Neural cell (in vitro differentiated cells): ENCODE data around the gene SOX5. TPM values are rescaled to one million over a fixed set of nuclear protein-coding genes. Genes with fewer than 3 reads are reported as not detected.

Source experiments
- H2AFZ ChIP-seq: fragments of 200-600, 300-800 bp; sonication (generic), shearing (Covaris generic); 2 replicates; pipeline ENCODE4 v1.6.0; 2014; ENCODE audit warnings: low read depth, mild to moderate bottlenecking, antibody characterized with exemption, low read length, moderate library complexity
- H3F3A ChIP-seq: fragments of 200-600 bp; shearing (Covaris generic); 2 replicates; pipeline ENCODE4 v1.6.1; 2016; ENCODE audit warnings: mild to moderate bottlenecking, moderate library complexity, mixed read lengths, antibody characterized with exemption, low read length; ENCODE audit not compliant: insufficient read depth, poor library complexity, severe bottlenecking
- H3K27ac ChIP-seq: fragments of 200-600, 300-800 bp; sonication (generic), shearing (Covaris generic); 2 replicates; pipeline ENCODE4 v1.5.1; 2014; ENCODE audit warnings: mild to moderate bottlenecking, low read length, moderate library complexity
- H3K27me3 ChIP-seq: fragments of 300-800, 200-600 bp; sonication (generic), shearing (Covaris generic); 2 replicates; pipeline ENCODE4 v1.6.0; 2014; ENCODE audit warnings: mild to moderate bottlenecking, low read depth, low read length, moderate library complexity; ENCODE audit not compliant: insufficient read depth
- H3K36me3 ChIP-seq: fragments of 300-800, 200-600 bp; sonication (generic), shearing (Covaris generic); 2 replicates; pipeline ENCODE4 v1.5.1; 2014; ENCODE audit warnings: mild to moderate bottlenecking, antibody characterized with exemption, low read length, moderate library complexity; ENCODE audit not compliant: insufficient read depth
- H3K4me2 ChIP-seq: fragments of 300-800, 200-600 bp; sonication (generic), shearing (Covaris generic); 2 replicates; pipeline ENCODE4 v1.6.0; 2014; ENCODE audit warnings: mild to moderate bottlenecking, low read length
- H3K4me3 ChIP-seq: fragments of 300-800, 200-600 bp; sonication (generic), shearing (Covaris generic); 2 replicates; pipeline ENCODE4 v1.5.1; 2014; ENCODE audit warnings: mild to moderate bottlenecking, low read length, moderate library complexity
- H3K79me2 ChIP-seq: fragments of 200-600 bp; shearing (Covaris generic); replicated peaks from 2 replicates; pipeline ENCODE4 v1.6.0; 2014; ENCODE audit warnings: mild to moderate bottlenecking, low read length, moderate library complexity; ENCODE audit not compliant: insufficient read depth
- H3K9ac ChIP-seq: fragments of 300-800, 200-600 bp; sonication (generic), shearing (Covaris generic); 2 replicates; pipeline ENCODE4 v1.6.1; 2016; ENCODE audit warnings: mild to moderate bottlenecking, low read length, mixed read lengths
- H3K9me2 ChIP-seq: fragments of 200-600 bp; shearing (Covaris generic); 2 replicates; pipeline ENCODE4 v1.6.1; 2016; ENCODE audit warnings: mild to moderate bottlenecking, low read length, mixed read lengths; ENCODE audit not compliant: insufficient read depth
- H3K9me3 ChIP-seq: fragments of 200-600, 300-800 bp; sonication (generic), shearing (Covaris generic); 2 replicates; pipeline ENCODE4 v1.6.1; 2016; ENCODE audit warnings: mild to moderate bottlenecking, mixed run types, low read length, moderate library complexity, mixed read lengths
- H4K20me1 ChIP-seq: fragments of 200-600 bp; shearing (Covaris generic); 2 replicates; pipeline ENCODE4 v1.6.1; 2016; ENCODE audit warnings: mild to moderate bottlenecking, mixed run types; ENCODE audit not compliant: insufficient read depth
- EP300 ChIP-seq: fragments of 450-650 bp; conservative IDR thresholded peaks from 2 replicates; pipeline ENCODE4 v1.6.1; 2014; ENCODE audit warnings: antibody characterized with exemption, mild to moderate bottlenecking, moderate library complexity; ENCODE audit not compliant: poor library complexity, severe bottlenecking
- EZH2 ChIP-seq: fragments of 200-600, 300-800 bp; shearing (Covaris generic), sonication (generic); IDR thresholded peaks from 2 replicates; pipeline ENCODE4 v1.6.1; 2014; ENCODE audit warnings: antibody characterized with exemption, low read length, borderline replicate concordance, mild to moderate bottlenecking; ENCODE audit not compliant: insufficient read depth, poor library complexity, severe bottlenecking
- MXI1 ChIP-seq: fragments of 450-650 bp; conservative IDR thresholded peaks from 2 replicates; pipeline ENCODE4 v1.6.1; 2014; ENCODE audit warnings: antibody characterized with exemption, mild to moderate bottlenecking; ENCODE audit not compliant: poor library complexity, severe bottlenecking
- POLR2AphosphoS5 ChIP-seq: IDR thresholded peaks from 2 replicates; pipeline ENCODE4 v1.6.1; 2012
- RAD21 ChIP-seq: fragments of 450-650 bp; conservative IDR thresholded peaks from 2 replicates; pipeline ENCODE4 v1.6.1; 2014; ENCODE audit warnings: antibody characterized with exemption, mild to moderate bottlenecking, moderate library complexity
- SMC3 ChIP-seq: fragments of 450-650 bp; conservative IDR thresholded peaks from 2 replicates; pipeline ENCODE4 v1.6.1; 2014; ENCODE audit warnings: antibody characterized with exemption, mild to moderate bottlenecking, moderate library complexity; ENCODE audit not compliant: poor library complexity
- TAF1 ChIP-seq: IDR thresholded peaks from 2 replicates; pipeline ENCODE4 v1.6.1; 2012; ENCODE audit warnings: low read depth
- polyA plus RNA-seq: library from polyadenylated mRNA; depleted of rRNA; stranded (reverse); fragments of >200 nt; gene quantifications from 2 replicates; pipeline ENCODE4 v1.2.3, GENCODE V29; 2014
- TF ChIP-seq, protein P1 (sequence below): IDR thresholded peaks from 2 replicates; pipeline ENCODE4 v1.6.1; 2012; ENCODE audit warnings: borderline replicate concordance
- TF ChIP-seq, protein P2 (sequence below): fragments of 450-650 bp; IDR thresholded peaks from 2 replicates; pipeline ENCODE4 v1.5.1; 2014; ENCODE audit warnings: antibody characterized with exemption, mild to moderate bottlenecking, moderate library complexity; ENCODE audit not compliant: poor library complexity, severe bottlenecking

The SOX5 gene
- polyA plus RNA-seq, 1 donor from 2014 or later, result 1.8 TPM

DNA sequence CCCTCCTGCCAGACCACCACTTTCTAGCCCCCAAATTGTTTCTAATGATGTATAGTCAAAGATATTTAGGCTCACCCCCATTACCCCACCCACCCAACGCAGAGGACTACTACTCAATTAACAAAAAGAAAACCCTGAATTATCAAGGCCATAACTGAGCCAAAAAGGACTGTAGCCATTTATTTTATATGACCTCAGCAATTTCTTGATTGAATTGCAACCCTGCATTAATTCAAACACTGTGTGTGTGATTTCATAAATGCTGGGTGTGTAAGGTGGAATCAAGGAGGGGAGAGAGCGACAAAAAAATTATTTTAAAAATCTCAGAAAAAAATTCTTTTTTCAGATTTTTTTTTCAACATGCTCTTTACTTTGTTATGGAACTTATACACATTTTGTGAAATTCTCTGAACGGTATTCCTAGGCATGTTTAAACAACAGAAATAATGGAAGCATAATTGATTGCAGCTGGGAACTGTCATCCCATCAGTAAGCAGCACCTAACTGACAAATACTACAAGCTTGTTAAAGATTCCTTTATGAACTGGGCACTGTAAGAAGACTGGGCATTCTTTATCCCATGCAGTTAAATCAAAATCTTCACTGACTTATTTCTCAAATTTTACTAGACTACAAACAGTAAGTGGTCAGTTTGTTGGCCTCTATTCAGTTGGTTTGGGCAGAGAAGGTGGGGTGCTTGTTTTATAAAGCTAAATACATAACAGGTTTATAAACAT, 179.1 kb downstream of the SOX5 start:
- Histone ChIP-seq H2AFZ (no peak overlapping the region), H3K9ac (no peak overlapping the region), H3K4me2 (no peak overlapping the region), H3K79me2 (peaks cover 8% of the 10 kb centered on the region), H4K20me1 (no peaks in the 10 kb centered on the region), H3K27ac (no peak overlapping the region), H3K27me3 (no peaks in the 10 kb centered on the region), H3K36me3 (no peaks in the 10 kb centered on the region), H3K9me2 (no peaks in the 10 kb centered on the region), H3F3A (no peaks in the 10 kb centered on the region), H3K4me3 (no peak overlapping the region), H3K9me3 (no peaks in the 10 kb centered on the region)
- no peak for TF ChIP-seq POLR2AphosphoS5
- no peak for TF ChIP-seq RAD21
- no peak for TF ChIP-seq SMC3
- TF ChIP-seq TAF1, result no peak
- no peak for TF ChIP-seq MXI1
- TF ChIP-seq EP300, result no peak
- TF ChIP-seq, protein P1, sequence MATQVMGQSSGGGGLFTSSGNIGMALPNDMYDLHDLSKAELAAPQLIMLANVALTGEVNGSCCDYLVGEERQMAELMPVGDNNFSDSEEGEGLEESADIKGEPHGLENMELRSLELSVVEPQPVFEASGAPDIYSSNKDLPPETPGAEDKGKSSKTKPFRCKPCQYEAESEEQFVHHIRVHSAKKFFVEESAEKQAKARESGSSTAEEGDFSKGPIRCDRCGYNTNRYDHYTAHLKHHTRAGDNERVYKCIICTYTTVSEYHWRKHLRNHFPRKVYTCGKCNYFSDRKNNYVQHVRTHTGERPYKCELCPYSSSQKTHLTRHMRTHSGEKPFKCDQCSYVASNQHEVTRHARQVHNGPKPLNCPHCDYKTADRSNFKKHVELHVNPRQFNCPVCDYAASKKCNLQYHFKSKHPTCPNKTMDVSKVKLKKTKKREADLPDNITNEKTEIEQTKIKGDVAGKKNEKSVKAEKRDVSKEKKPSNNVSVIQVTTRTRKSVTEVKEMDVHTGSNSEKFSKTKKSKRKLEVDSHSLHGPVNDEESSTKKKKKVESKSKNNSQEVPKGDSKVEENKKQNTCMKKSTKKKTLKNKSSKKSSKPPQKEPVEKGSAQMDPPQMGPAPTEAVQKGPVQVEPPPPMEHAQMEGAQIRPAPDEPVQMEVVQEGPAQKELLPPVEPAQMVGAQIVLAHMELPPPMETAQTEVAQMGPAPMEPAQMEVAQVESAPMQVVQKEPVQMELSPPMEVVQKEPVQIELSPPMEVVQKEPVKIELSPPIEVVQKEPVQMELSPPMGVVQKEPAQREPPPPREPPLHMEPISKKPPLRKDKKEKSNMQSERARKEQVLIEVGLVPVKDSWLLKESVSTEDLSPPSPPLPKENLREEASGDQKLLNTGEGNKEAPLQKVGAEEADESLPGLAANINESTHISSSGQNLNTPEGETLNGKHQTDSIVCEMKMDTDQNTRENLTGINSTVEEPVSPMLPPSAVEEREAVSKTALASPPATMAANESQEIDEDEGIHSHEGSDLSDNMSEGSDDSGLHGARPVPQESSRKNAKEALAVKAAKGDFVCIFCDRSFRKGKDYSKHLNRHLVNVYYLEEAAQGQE, result no peak
- TF ChIP-seq, protein P2, sequence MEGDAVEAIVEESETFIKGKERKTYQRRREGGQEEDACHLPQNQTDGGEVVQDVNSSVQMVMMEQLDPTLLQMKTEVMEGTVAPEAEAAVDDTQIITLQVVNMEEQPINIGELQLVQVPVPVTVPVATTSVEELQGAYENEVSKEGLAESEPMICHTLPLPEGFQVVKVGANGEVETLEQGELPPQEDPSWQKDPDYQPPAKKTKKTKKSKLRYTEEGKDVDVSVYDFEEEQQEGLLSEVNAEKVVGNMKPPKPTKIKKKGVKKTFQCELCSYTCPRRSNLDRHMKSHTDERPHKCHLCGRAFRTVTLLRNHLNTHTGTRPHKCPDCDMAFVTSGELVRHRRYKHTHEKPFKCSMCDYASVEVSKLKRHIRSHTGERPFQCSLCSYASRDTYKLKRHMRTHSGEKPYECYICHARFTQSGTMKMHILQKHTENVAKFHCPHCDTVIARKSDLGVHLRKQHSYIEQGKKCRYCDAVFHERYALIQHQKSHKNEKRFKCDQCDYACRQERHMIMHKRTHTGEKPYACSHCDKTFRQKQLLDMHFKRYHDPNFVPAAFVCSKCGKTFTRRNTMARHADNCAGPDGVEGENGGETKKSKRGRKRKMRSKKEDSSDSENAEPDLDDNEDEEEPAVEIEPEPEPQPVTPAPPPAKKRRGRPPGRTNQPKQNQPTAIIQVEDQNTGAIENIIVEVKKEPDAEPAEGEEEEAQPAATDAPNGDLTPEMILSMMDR, result no peak
- TF ChIP-seq EZH2, result no peak

DNA sequence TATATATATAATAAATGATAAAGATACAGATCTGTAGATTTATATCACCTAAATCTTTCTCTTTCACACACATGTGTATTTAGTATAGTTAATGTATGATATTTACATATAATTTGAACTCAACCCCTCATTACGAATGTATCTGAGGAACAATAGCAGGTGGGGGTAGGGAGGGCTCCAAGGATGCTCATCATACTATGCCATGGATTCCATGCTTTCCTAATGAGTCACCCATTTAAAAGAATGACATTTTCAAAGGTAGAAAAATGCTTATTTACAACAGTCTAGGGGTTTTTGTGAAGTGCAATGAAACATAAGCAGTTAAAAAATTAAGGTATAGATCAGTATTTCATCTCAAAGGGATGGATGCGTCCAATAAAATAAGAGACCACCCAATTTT, 181.6 kb downstream of the SOX5 start:
- Histone ChIP-seq H3K4me3 (no peak overlapping the region), H3K9ac (no peak overlapping the region), H3K27me3 (no peaks in the 10 kb centered on the region), H3K9me2 (no peaks in the 10 kb centered on the region), H3F3A (no peaks in the 10 kb centered on the region), H3K27ac (no peak overlapping the region), H3K4me2 (no peak overlapping the region), H4K20me1 (no peaks in the 10 kb centered on the region), H3K36me3 (no peaks in the 10 kb centered on the region), H2AFZ (no peak overlapping the region), H3K79me2 (peaks cover 18% of the 10 kb centered on the region), H3K9me3 (no peaks in the 10 kb centered on the region)
- TF ChIP-seq, protein P1, result no peak
- TF ChIP-seq EP300 (no peak), POLR2AphosphoS5 (no peak)
